Adipose tissue (tissue), 3 donors: ENCODE data around the gene COL26A1. TPM values are rescaled to one million over a fixed set of nuclear protein-coding genes. Genes with fewer than 3 reads are reported as not detected.
"Not testable (repeated sequence)": the region's sequence is repeated elsewhere in the genome, so short reads cannot be mapped to it uniquely, and the experiment has no call there.

Source experiments
- H3K27ac ChIP-seq: one replicate; pipeline ENCODE4 v1.5.1; 2013; ENCODE audit warnings: low read depth, low read length
- WGBS, 3 donors: extraction: QIAGEN DNeasy Blood & Tissue Kit; methylation state at CpG; one replicate each; pipeline ENCODE4 v1.1.7; 2013; 5-methylcytosine and 5-hydroxymethylcytosine counted together
- polyA plus RNA-seq, 3 donors: library from polyadenylated mRNA; stranded (reverse); fragments of 200-250 nt; gene quantifications; one replicate each; pipeline ENCODE4 v1.2.3, GENCODE V29; 2013
- donor health status: healthy with polysubstance abuse.
- donor health status: Bipolar disorder and iron deficiency.
- donor health status: healthy.

Gene COL26A1
- polyA plus RNA-seq: 1 to 10 TPM in 1 of 3 donors, under 1 TPM in 2; 0.01 to 1.1 (median 0.11) TPM

- H3K27ac ChIP-seq: no peak within 1 kb of the TSS
- 12 to 14% (median 13%) methylated on average over 65 to 76 of the region's 76 CpGs for WGBS, 3 donors
These were observed at the start of gene COL26A1 for GRCh38 chr7:101362334-101363195. Gene COL26A1 (plus strand): TSS chr7:101362875. CDS start chr7:101363033, 158 bp downstream.

- no peak overlapping the region for H3K27ac ChIP-seq
- 0 to 9% (median 6%) methylated on average over 1 of the region's 1 CpG for WGBS, 3 donors
These were observed 47.3 kb upstream of the COL26A1 start for GRCh38 chr7:101315336-101315735.

- WGBS, 3 donors: 69 to 91% (median 77%) methylated on average over 5 of the region's 5 CpGs
- H3K27ac ChIP-seq: no peak overlapping the region
These were observed 43.3 kb upstream of the COL26A1 start for GRCh38 chr7:101319401-101319800.

GRCh38 chr7:101321491-101322401 is 40.9 kb upstream of the COL26A1 start, which contains the start of gene IFT22:
Gene IFT22 (minus strand): TSS chr7:101321812. CDS start chr7:101321709, 103 bp downstream.
- no peak within 1 kb of the TSS for H3K27ac ChIP-seq
- 1% methylated on average over 69 of the region's 69 CpGs for WGBS, 3 donors

- 78 to 95% (median 94%) methylated on average over 5 of the region's 5 CpGs for WGBS, 3 donors
- no peak overlapping the region for H3K27ac ChIP-seq
These were observed 34.5 kb upstream of the COL26A1 start for GRCh38 chr7:101328159-101328558.

GRCh38 chr7:101330011-101330484 is 32.6 kb upstream of the COL26A1 start:
- 33 to 54% (median 34%) methylated on average over 15 of the region's 15 CpGs for WGBS, 3 donors

GRCh38 chr7:101332026-101332425 is 30.6 kb upstream of the COL26A1 start:
- WGBS, 3 donors: 92 to 96% (median 94%) methylated on average over 8 of the region's 8 CpGs
- H3K27ac ChIP-seq: no peak overlapping the region

More at GRCh38 chr7:101330011-101330484, 32.6 kb upstream of the COL26A1 start:
- no peak overlapping the region for H3K27ac ChIP-seq

GRCh38 chr7:101333912-101334311 is 28.8 kb upstream of the COL26A1 start:
- no peak overlapping the region for H3K27ac ChIP-seq
- WGBS, 3 donors: 67 to 72% (median 67%) methylated on average over 5 of the region's 5 CpGs

- WGBS, 3 donors: 79 to 90% (median 89%) methylated on average over 14 of the region's 14 CpGs
- no peak overlapping the region for H3K27ac ChIP-seq
These were observed 22.3 kb upstream of the COL26A1 start for GRCh38 chr7:101340379-101340778.

GRCh38 chr7:101342892-101343291 is 19.8 kb upstream of the COL26A1 start:
- no peak overlapping the region for H3K27ac ChIP-seq
- WGBS, 3 donors: 80 to 92% (median 83%) methylated on average over 7 of the region's 7 CpGs

- no peak overlapping the region for H3K27ac ChIP-seq
- WGBS, 3 donors: 91 to 94% (median 94%) methylated on average over 15 of the region's 15 CpGs
These were observed 15.2 kb upstream of the COL26A1 start for GRCh38 chr7:101347477-101347876.

GRCh38 chr7:101348456-101349067 is 14.1 kb upstream of the COL26A1 start:
- not testable (repeated sequence) for H3K27ac ChIP-seq
- WGBS, 3 donors: 90 to 94% (median 92%) methylated on average over 17 to 25 of the region's 32 CpGs

GRCh38 chr7:101349300-101349699 is 13.4 kb upstream of the COL26A1 start:
- not testable (repeated sequence) for H3K27ac ChIP-seq
- 73 to 80% (median 77%) methylated on average over 12 of the region's 12 CpGs for WGBS, 3 donors

GRCh38 chr7:101352920-101353308 is 9.8 kb upstream of the COL26A1 start:
- 43 to 79% (median 73%) methylated on average over 2 of the region's 2 CpGs for WGBS, 3 donors
- no peak overlapping the region for H3K27ac ChIP-seq

GRCh38 chr7:101357433-101357832 is 5.2 kb upstream of the COL26A1 start:
- no peak overlapping the region for H3K27ac ChIP-seq
- WGBS, 3 donors: 51 to 78% (median 57%) methylated on average over 7 of the region's 7 CpGs

GRCh38 chr7:101363196-101363733 is 590 bp downstream of the COL26A1 start:
- WGBS, 3 donors: 1 to 3% (median 2%) methylated on average over 19 to 43 of the region's 46 CpGs
- H3K27ac ChIP-seq: no peak overlapping the region

GRCh38 chr7:101363734-101364374 is 1.2 kb downstream of the COL26A1 start:
- 2 to 3% (median 2%) methylated on average over 52 of the region's 52 CpGs for WGBS, 3 donors
- no peak overlapping the region for H3K27ac ChIP-seq

GRCh38 chr7:101365956-101366355 is 3.3 kb downstream of the COL26A1 start:
- WGBS, 3 donors: 84 to 95% (median 92%) methylated on average over 2 of the region's 2 CpGs
- no peak overlapping the region for H3K27ac ChIP-seq
